Stimulated activated CD8-positive, alpha-beta memory T cell treated with anti-CD3 and anti-CD28 coated beads, Interleukin-4, amount 100 ng/mL, for 48 hours (primary cell): ENCODE data around the gene NDUFB3.

Experiments
- DNase-seq: peaks from one replicate; pipeline ENCODE4 v3.0.0-alpha.2; 2020

Gene NDUFB3

DNA sequence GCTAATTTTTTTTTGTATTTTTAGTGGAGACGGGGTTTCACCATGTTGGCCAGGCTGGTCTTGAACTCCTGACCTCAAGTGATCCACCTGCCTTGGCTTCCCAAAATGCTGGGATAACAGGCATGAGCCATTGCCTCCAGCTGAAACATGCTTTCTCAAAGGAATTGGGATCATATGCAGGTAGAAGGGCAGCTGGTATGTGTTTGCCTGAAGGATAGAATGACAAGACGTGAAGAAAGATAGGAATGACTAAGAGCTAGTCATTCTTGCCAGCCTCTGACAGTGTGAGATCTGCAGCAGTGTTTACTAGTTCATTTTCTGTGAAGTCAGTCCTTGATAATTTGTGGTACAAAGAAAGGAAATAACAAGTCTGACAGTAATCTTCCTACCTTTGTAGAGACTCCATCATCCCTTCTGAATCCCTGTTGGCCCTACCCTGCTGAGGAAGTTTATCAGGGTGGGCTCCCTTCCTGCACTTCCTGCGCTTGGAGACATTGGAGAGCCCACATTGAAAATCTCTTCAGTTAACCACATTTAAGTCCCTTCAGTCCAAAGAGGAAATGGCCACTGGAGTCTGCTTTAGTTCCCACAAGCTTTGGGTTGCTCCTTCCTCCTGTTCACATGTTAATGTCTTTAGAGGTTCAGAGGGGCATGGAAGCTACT, 58.9 kb downstream of the NDUFB3 start:
- DNase-seq, result no peak

DNA sequence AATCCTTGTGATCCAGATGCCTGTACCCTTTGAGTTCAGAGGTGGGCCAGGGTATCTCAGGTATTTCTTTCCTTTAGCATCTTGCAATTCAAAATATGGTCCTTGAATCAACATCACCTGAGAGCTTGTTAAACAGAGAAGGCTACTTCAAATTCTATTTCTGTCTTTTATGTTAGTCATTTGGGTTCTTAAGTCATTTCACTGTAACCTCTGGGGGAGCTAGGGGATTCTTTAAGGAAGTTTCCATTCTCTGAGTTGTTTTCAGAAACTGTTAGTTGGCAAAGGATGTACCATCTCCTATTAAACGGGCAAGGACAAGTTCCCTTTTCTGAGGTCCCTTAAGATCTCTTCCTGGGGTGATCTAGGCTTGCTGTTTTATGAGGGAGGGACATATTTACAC, 60.7 kb downstream of the NDUFB3 start:
- DNase-seq, result no peak
